SK-N-SH treated with all-trans-retinoic acid at 6 μM for 48 hours (cell line): ENCODE data around the gene SLAIN2.

Source experiments
- ARNTL ChIP-seq: fragments of 450-650 bp; formaldehyde crosslinking; IDR thresholded peaks from 2 replicates; pipeline ENCODE4 v1.5.0; 2020; ENCODE audit warnings: low read depth, mild to moderate bottlenecking, moderate library complexity, borderline replicate concordance
- ESRRG ChIP-seq: fragments of 250-450 bp; sonication (Bioruptor Pico); IDR thresholded peaks from 2 replicates; pipeline ENCODE4 v1.6.1; 2021; ENCODE audit warnings: mild to moderate bottlenecking
- RARB ChIP-seq: fragments of 250-450 bp; sonication (Bioruptor Pico); IDR thresholded peaks from 2 replicates; pipeline ENCODE4 v1.8.0; 2021; ENCODE audit warnings: mild to moderate bottlenecking, moderate library complexity
- SNAI2 ChIP-seq: fragments of 250-450 bp; sonication (Bioruptor Pico); IDR thresholded peaks from 2 replicates; pipeline ENCODE4 v1.5.0; 2020; ENCODE audit warnings: mild to moderate bottlenecking, moderate library complexity
- ZFP3 ChIP-seq: fragments of 250-450 bp; sonication (Bioruptor Pico); IDR thresholded peaks from 2 replicates; pipeline ENCODE4 v1.5.0; 2020; ENCODE audit warnings: mild to moderate bottlenecking, moderate library complexity
- ZFP30 ChIP-seq: fragments of 450-650 bp; formaldehyde crosslinking; IDR thresholded peaks from 2 replicates; pipeline ENCODE4 v1.5.0; 2022; ENCODE audit warnings: mild to moderate bottlenecking, moderate library complexity
- ZNF8 ChIP-seq: fragments of 450-650 bp; formaldehyde crosslinking; IDR thresholded peaks from 2 replicates; pipeline ENCODE4 v1.5.0; 2020; ENCODE audit warnings: mild to moderate bottlenecking, moderate library complexity
- TF ChIP-seq, protein P1 (sequence below): fragments of 250-450 bp; sonication (Bioruptor Pico); IDR thresholded peaks from 2 replicates; pipeline ENCODE4 v1.5.0; 2020; ENCODE audit warnings: mild to moderate bottlenecking, moderate library complexity
- TF ChIP-seq, protein P2 (sequence below): fragments of 250-450 bp; sonication (Bioruptor Pico); IDR thresholded peaks from 2 replicates; pipeline ENCODE4 v1.8.0; 2020; ENCODE audit warnings: mild to moderate bottlenecking, moderate library complexity, borderline replicate concordance

GRCh38 chr4:48454591-48454990, 113.3 kb downstream of the SLAIN2 start:
- no peak for TF ChIP-seq ZNF8
- TF ChIP-seq, protein P1, sequence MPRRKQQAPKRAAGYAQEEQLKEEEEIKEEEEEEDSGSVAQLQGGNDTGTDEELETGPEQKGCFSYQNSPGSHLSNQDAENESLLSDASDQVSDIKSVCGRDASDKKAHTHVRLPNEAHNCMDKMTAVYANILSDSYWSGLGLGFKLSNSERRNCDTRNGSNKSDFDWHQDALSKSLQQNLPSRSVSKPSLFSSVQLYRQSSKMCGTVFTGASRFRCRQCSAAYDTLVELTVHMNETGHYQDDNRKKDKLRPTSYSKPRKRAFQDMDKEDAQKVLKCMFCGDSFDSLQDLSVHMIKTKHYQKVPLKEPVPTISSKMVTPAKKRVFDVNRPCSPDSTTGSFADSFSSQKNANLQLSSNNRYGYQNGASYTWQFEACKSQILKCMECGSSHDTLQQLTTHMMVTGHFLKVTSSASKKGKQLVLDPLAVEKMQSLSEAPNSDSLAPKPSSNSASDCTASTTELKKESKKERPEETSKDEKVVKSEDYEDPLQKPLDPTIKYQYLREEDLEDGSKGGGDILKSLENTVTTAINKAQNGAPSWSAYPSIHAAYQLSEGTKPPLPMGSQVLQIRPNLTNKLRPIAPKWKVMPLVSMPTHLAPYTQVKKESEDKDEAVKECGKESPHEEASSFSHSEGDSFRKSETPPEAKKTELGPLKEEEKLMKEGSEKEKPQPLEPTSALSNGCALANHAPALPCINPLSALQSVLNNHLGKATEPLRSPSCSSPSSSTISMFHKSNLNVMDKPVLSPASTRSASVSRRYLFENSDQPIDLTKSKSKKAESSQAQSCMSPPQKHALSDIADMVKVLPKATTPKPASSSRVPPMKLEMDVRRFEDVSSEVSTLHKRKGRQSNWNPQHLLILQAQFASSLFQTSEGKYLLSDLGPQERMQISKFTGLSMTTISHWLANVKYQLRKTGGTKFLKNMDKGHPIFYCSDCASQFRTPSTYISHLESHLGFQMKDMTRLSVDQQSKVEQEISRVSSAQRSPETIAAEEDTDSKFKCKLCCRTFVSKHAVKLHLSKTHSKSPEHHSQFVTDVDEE (CRISPR knock-in tag), result peak; percentile 44; the same call in 1 of the 2 replicates
- TF ChIP-seq ZFP3 (CRISPR knock-in tag), result no peak
- no peak for TF ChIP-seq ESRRG (CRISPR knock-in tag)
- TF ChIP-seq RARB, result no peak
- TF ChIP-seq ARNTL, result no peak
- no peak for TF ChIP-seq SNAI2
- TF ChIP-seq, protein P2, sequence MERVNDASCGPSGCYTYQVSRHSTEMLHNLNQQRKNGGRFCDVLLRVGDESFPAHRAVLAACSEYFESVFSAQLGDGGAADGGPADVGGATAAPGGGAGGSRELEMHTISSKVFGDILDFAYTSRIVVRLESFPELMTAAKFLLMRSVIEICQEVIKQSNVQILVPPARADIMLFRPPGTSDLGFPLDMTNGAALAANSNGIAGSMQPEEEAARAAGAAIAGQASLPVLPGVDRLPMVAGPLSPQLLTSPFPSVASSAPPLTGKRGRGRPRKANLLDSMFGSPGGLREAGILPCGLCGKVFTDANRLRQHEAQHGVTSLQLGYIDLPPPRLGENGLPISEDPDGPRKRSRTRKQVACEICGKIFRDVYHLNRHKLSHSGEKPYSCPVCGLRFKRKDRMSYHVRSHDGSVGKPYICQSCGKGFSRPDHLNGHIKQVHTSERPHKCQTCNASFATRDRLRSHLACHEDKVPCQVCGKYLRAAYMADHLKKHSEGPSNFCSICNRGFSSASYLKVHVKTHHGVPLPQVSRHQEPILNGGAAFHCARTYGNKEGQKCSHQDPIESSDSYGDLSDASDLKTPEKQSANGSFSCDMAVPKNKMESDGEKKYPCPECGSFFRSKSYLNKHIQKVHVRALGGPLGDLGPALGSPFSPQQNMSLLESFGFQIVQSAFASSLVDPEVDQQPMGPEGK, result no peak
- TF ChIP-seq ZFP30 (CRISPR knock-in tag), result no peak
